HG03039 (cell line): Measurements from ENCODE around the gene FAM13A.
"Not testable (repeated sequence)": the region's sequence is repeated elsewhere in the genome, so short reads cannot be mapped to it uniquely, and the experiment has no call there.

Source experiments
- ATAC-seq: cut with Tn5 transposase; IDR thresholded peaks from one replicate; pipeline ENCODE4 v1.9.1; 2021; ENCODE audit warnings: mild to moderate bottlenecking, moderate library complexity; ENCODE audit not compliant: unreplicated experiment

Gene FAM13A

GRCh38 chr4:88858752-88859151 is 198.2 kb downstream of the FAM13A start:
- peak; percentile 84 for ATAC-seq

- ATAC-seq: no peak
Observed at GRCh38 chr4:88857588-88857987, 199.4 kb downstream of the FAM13A start.

- ATAC-seq: no peak
Observed at GRCh38 chr4:88854481-88854880, 202.5 kb downstream of the FAM13A start.

GRCh38 chr4:88853583-88853982 is 203.4 kb downstream of the FAM13A start:
- ATAC-seq: not testable (repeated sequence)

GRCh38 chr4:88846206-88846790 is 210.7 kb downstream of the FAM13A start:
- ATAC-seq: no peak

- ATAC-seq: no peak
Observed at GRCh38 chr4:88843067-88843685, 213.8 kb downstream of the FAM13A start.

GRCh38 chr4:88841635-88842034 is 215.3 kb downstream of the FAM13A start:
- no peak for ATAC-seq

- ATAC-seq: no peak
Observed at GRCh38 chr4:88836216-88836615, 220.8 kb downstream of the FAM13A start.

GRCh38 chr4:88831031-88831430 is 226.0 kb downstream of the FAM13A start:
- no peak for ATAC-seq

- no peak for ATAC-seq
Observed at GRCh38 chr4:88830598-88830997, 226.4 kb downstream of the FAM13A start.

GRCh38 chr4:88828842-88829571 is 228.0 kb downstream of the FAM13A start:
- ATAC-seq: no peak

- ATAC-seq: no peak
Observed at GRCh38 chr4:88827442-88827841, 229.5 kb downstream of the FAM13A start.

GRCh38 chr4:88826771-88827170 is 230.2 kb downstream of the FAM13A start:
- no peak for ATAC-seq

- no peak for ATAC-seq
Observed at GRCh38 chr4:88825931-88826330, 231.1 kb downstream of the FAM13A start.

GRCh38 chr4:88823058-88823919 is 233.7 kb downstream of the FAM13A start:
- ATAC-seq: peak; percentile 98

- no peak for ATAC-seq
Observed at GRCh38 chr4:88822034-88822789, 234.8 kb downstream of the FAM13A start.

GRCh38 chr4:88821522-88821921 is 235.5 kb downstream of the FAM13A start:
- no peak for ATAC-seq

- no peak for ATAC-seq
Observed at GRCh38 chr4:88820698-88821415, 236.1 kb downstream of the FAM13A start.

GRCh38 chr4:88819818-88820697 is 236.9 kb downstream of the FAM13A start:
- no peak for ATAC-seq
